ENCODE results near the gene SSTR3. TPM values are rescaled to one million over a fixed set of nuclear protein-coding genes. Genes with fewer than 3 reads are reported as not detected.

The SSTR3 gene
- total RNA-seq, 1 experiment from 2014 or later: 0.22 TPM

GRCh38 chr22:37181681-37182080 is 30.6 kb downstream of the SSTR3 start:
- H3K4me1 Mint-ChIP-seq: peaks cover 19% of the 10 kb centered on the region
- H3K27me3 Mint-ChIP-seq (ENCODE audit: low read depth): no peaks in the 10 kb centered on the region; the same call in 1 of the 2 replicates
- no peaks in the 10 kb centered on the region for H3K9me3 Mint-ChIP-seq
- ChIA-PET POLR2A (no interaction called here), CTCF (no interaction called here)
- DNase-seq (ENCODE audit: low spot score): no peak
- no peak for ATAC-seq
- H3K4me3 Mint-ChIP-seq: no peak overlapping the region
- TF ChIP-seq ZNF671 (CRISPR knock-in tag; IDR thresholded peaks at IDR 0.05) (no peak), ZBTB21 (CRISPR knock-in tag; IDR thresholded peaks at IDR 0.05; ENCODE audit: borderline replicate concordance) (no peak), NR2C2 (CRISPR knock-in tag; IDR thresholded peaks at IDR 0.05) (no peak), ESRRA (CRISPR knock-in tag; IDR thresholded peaks at IDR 0.05; ENCODE audit: borderline replicate concordance) (no peak), FOXK1 (CRISPR knock-in tag; IDR thresholded peaks at IDR 0.05) (no peak), TEAD4 (CRISPR knock-in tag; IDR thresholded peaks at IDR 0.05) (no peak), SP1 (CRISPR knock-in tag; conservative IDR thresholded peaks at IDR 0.05) (no peak), EMX1 (CRISPR knock-in tag; IDR thresholded peaks at IDR 0.05) (no peak), CREB1 (CRISPR knock-in tag; IDR thresholded peaks at IDR 0.05) (no peak), IRF2 (CRISPR knock-in tag; IDR thresholded peaks at IDR 0.05; ENCODE audit: borderline replicate concordance, low read depth) (no peak), ZNF425 (CRISPR knock-in tag; conservative IDR thresholded peaks at IDR 0.05) (no peak), PRRX2 (CRISPR knock-in tag; IDR thresholded peaks at IDR 0.05) (no peak)
- TF ChIP-seq, protein P1, sequence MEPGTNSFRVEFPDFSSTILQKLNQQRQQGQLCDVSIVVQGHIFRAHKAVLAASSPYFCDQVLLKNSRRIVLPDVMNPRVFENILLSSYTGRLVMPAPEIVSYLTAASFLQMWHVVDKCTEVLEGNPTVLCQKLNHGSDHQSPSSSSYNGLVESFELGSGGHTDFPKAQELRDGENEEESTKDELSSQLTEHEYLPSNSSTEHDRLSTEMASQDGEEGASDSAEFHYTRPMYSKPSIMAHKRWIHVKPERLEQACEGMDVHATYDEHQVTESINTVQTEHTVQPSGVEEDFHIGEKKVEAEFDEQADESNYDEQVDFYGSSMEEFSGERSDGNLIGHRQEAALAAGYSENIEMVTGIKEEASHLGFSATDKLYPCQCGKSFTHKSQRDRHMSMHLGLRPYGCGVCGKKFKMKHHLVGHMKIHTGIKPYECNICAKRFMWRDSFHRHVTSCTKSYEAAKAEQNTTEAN (CRISPR knock-in tag; IDR thresholded peaks at IDR 0.05): no peak
- no peak overlapping the region for H3K27ac Mint-ChIP-seq
- no peaks in the 10 kb centered on the region for H3K36me3 Mint-ChIP-seq

- H3K27ac Mint-ChIP-seq: no peak overlapping the region
- TF ChIP-seq NFYB (CRISPR knock-in tag; conservative IDR thresholded peaks at IDR 0.05; ENCODE audit: low read depth) (no peak), ATF2 (CRISPR knock-in tag; IDR thresholded peaks at IDR 0.05; ENCODE audit: borderline replicate concordance, low read depth) (no peak), CREB1 (CRISPR knock-in tag; IDR thresholded peaks at IDR 0.05) (no peak), ZNF232 (CRISPR knock-in tag; IDR thresholded peaks at IDR 0.05) (no peak), FOXK1 (CRISPR knock-in tag; IDR thresholded peaks at IDR 0.05) (no peak), ZNF425 (CRISPR knock-in tag; conservative IDR thresholded peaks at IDR 0.05) (no peak), ZNF512 (CRISPR knock-in tag; IDR thresholded peaks at IDR 0.05; ENCODE audit: borderline replicate concordance) (no peak)
- TF ChIP-seq, protein P2, sequence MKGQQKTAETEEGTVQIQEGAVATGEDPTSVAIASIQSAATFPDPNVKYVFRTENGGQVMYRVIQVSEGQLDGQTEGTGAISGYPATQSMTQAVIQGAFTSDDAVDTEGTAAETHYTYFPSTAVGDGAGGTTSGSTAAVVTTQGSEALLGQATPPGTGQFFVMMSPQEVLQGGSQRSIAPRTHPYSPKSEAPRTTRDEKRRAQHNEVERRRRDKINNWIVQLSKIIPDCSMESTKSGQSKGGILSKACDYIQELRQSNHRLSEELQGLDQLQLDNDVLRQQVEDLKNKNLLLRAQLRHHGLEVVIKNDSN (CRISPR knock-in tag; IDR thresholded peaks at IDR 0.05): no peak
- TF ChIP-seq, protein P3, sequence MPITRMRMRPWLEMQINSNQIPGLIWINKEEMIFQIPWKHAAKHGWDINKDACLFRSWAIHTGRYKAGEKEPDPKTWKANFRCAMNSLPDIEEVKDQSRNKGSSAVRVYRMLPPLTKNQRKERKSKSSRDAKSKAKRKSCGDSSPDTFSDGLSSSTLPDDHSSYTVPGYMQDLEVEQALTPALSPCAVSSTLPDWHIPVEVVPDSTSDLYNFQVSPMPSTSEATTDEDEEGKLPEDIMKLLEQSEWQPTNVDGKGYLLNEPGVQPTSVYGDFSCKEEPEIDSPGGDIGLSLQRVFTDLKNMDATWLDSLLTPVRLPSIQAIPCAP (CRISPR knock-in tag; IDR thresholded peaks at IDR 0.05): no peak
- TF ChIP-seq, protein P4, sequence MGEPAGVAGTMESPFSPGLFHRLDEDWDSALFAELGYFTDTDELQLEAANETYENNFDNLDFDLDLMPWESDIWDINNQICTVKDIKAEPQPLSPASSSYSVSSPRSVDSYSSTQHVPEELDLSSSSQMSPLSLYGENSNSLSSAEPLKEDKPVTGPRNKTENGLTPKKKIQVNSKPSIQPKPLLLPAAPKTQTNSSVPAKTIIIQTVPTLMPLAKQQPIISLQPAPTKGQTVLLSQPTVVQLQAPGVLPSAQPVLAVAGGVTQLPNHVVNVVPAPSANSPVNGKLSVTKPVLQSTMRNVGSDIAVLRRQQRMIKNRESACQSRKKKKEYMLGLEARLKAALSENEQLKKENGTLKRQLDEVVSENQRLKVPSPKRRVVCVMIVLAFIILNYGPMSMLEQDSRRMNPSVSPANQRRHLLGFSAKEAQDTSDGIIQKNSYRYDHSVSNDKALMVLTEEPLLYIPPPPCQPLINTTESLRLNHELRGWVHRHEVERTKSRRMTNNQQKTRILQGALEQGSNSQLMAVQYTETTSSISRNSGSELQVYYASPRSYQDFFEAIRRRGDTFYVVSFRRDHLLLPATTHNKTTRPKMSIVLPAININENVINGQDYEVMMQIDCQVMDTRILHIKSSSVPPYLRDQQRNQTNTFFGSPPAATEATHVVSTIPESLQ (CRISPR knock-in tag; IDR thresholded peaks at IDR 0.05): no peak
- ChIA-PET CTCF (interaction anchor here (0.6 to 0.7 kb wide), 2 partner anchors 14 to 19 kb away, joined by 3 to 5 read pairs; no protein-coding TSS in a partner anchor), POLR2A (no interaction called here)
- H3K4me1 Mint-ChIP-seq: peaks cover 19% of the 10 kb centered on the region
- H3K4me3 Mint-ChIP-seq: no peak overlapping the region
- ATAC-seq (no peak), DNase-seq (ENCODE audit: low spot score) (no peak)
- H3K36me3 Mint-ChIP-seq: no peaks in the 10 kb centered on the region
- no peaks in the 10 kb centered on the region for H3K9me3 Mint-ChIP-seq
- H3K27me3 Mint-ChIP-seq (ENCODE audit: low read depth): no peaks in the 10 kb centered on the region; the same call in 1 of the 2 replicates
Measured at GRCh38 chr22:37180531-37181231, 31.6 kb downstream of the SSTR3 start.

Measured in WTC11 (cell line).